Erythroblast (primary cell): Measurements from ENCODE around the gene PTRHD1.

Experiments used
- GATA1 ChIP-seq: IDR thresholded peaks from 2 replicates; pipeline ENCODE4 v1.6.1; 2011; ENCODE audit warnings: low read depth, mild to moderate bottlenecking, control low read depth, low read length, moderate library complexity
- POLR2A ChIP-seq: IDR thresholded peaks from 2 replicates; pipeline ENCODE4 v1.6.1; 2011; ENCODE audit warnings: mild to moderate bottlenecking, low read length

DNA sequence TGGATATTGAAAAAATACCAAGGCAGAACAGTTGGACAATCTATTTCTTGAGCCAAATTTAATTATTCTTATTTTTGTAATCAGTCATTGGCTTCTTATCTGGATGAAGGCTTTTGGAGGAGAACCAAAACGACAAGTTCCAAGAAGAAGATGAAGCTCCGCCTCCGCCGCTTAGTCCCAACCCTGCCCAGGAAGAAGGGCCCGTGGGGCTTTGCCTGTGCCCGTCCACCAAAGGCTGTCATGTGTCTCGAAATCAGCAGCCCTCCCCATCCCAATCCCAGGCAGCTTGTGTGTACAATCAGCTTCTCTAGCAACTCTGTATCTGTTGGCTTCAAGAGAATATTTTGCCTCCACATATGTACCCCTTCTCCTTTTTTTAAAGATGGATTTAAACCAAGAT is 24.6 kb downstream of the PTRHD1 start:
- TF ChIP-seq POLR2A (no peak), GATA1 (no peak)
